Placental epithelial cell (primary cell): ENCODE results near the gene DSN1. TPM values are rescaled to one million over a fixed set of nuclear protein-coding genes. Genes with fewer than 3 reads are reported as not detected.

Experiments
- total RNA-seq: library from RNA; depleted of rRNA; stranded (reverse); fragments of >200 nt; gene quantifications from 2 replicates; pipeline ENCODE4 v1.2.3, GENCODE V29; 2012

The DSN1 gene
- 11.0 and 11.7 TPM in 2 replicates for total RNA-seq

DNA sequence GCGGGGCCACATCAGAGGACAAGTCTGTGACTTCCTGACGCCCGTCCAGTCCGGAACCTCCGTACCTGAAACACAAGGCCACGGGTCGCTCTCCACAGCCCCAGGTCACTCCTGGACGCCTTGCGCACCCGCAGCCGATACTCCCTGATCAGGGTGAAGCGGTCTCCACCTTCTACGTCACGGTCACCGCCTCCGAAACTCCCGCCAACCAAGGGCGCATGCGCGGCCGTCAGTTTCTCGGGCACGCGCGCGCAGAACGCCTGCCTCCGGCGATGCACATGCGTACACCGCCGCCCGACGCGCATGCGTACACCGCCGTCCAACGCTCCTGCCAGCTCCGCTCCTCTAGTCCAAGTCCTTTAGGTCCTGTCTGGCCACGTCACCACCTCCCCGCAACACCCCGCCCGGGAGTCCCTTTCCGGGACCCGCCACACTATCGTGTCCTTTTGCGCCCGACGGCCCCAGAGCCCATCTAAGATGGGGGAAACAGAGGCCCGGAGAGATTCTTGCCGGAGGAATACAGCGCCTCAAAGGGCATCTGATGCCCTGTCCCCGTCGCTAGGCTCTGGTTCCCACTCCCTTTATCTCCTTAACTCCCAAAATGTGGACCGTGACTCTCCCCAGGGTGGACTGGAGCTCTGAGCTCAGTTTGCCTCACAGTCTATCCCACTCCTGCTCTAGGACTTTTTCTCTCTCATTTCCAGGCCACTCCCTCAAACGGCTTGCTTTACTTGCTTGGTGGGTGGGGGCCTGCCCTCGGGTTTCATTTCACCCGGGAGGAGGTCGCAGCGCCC is at the start of gene DSN1:
Gene DSN1, minus strand, starts transcription at position 167 of the 794 bp plus-strand sequence. CDS start 2,305 bp downstream, outside the sequence.

GRCh38 chr20:36745927-36746659 is 27.5 kb downstream of the DSN1 start, which contains the start of gene NDRG3:
NDRG3 (minus strand) TSS chr20:36746090; CDS start chr20:36721735, 24,355 bp downstream.

Other genes starting within 250 kb of the DSN1 start
- gene MYL9, start 232.2 kb downstream of the DSN1 start, total RNA-seq: 2.7 and 13.9 TPM in 2 replicates
- gene TGIF2, start 200.2 kb downstream of the DSN1 start, total RNA-seq: 8.7 and 12.6 TPM in 2 replicates
- 29.8 and 71.0 TPM in 2 replicates for gene RAB5IF, start 168.0 kb downstream of the DSN1 start, total RNA-seq
- gene SLA2, start 127.6 kb downstream of the DSN1 start, total RNA-seq: not detected in 2 replicates
- 27.5 and 47.1 TPM in 2 replicates for gene NDRG3, start 27.7 kb downstream of the DSN1 start, total RNA-seq
- gene TLDC2, start 102.4 kb upstream of the DSN1 start, total RNA-seq: not detected in 2 replicates
- gene SAMHD1, start 177.9 kb upstream of the DSN1 start, total RNA-seq: 1.2 and 3.9 TPM in 2 replicates